ENCODE measurements around the gene PCED1A.

Gene PCED1A

GRCh38 chr20:2866236-2866635 is 25.8 kb upstream of the PCED1A start:
- DNase-seq (ENCODE audit: low read depth in 1 of 2, low spot score in 1 of 2): no peak

- no peak for DNase-seq (ENCODE audit: low read depth in 1 of 2, low spot score in 1 of 2)
Measured at GRCh38 chr20:2865630-2866029, 25.2 kb upstream of the PCED1A start.

GRCh38 chr20:2865101-2865500 is 24.6 kb upstream of the PCED1A start:
- no peak for DNase-seq (ENCODE audit: low read depth in 1 of 2, low spot score in 1 of 2)

GRCh38 chr20:2864626-2865025 is 24.2 kb upstream of the PCED1A start:
- DNase-seq (ENCODE audit: low read depth in 1 of 2, low spot score in 1 of 2): no peak

- no peak for DNase-seq (ENCODE audit: low read depth in 1 of 2, low spot score in 1 of 2)
Measured at GRCh38 chr20:2859330-2860121, 19.1 kb upstream of the PCED1A start.

- no peak for DNase-seq (ENCODE audit: low read depth in 1 of 2, low spot score in 1 of 2)
Measured at GRCh38 chr20:2858591-2858990, 18.1 kb upstream of the PCED1A start.

- no peak for DNase-seq (ENCODE audit: low read depth in 1 of 2, low spot score in 1 of 2)
Measured at GRCh38 chr20:2851086-2851485, 10.6 kb upstream of the PCED1A start.

- DNase-seq (ENCODE audit: low read depth in 1 of 2, low spot score in 1 of 2): no peak
Measured at GRCh38 chr20:2849529-2849928, 9.1 kb upstream of the PCED1A start.

GRCh38 chr20:2847802-2848201 is 7.3 kb upstream of the PCED1A start:
- no peak for DNase-seq (ENCODE audit: low read depth in 1 of 2, low spot score in 1 of 2)

- no peak for DNase-seq (ENCODE audit: low read depth in 1 of 2, low spot score in 1 of 2)
Measured at GRCh38 chr20:2846698-2847097, 6.2 kb upstream of the PCED1A start.

- no peak for DNase-seq (ENCODE audit: low read depth in 1 of 2, low spot score in 1 of 2)
Measured at GRCh38 chr20:2845607-2846006, 5.2 kb upstream of the PCED1A start.

GRCh38 chr20:2840967-2841531 is 594 bp upstream of the PCED1A start:
- no peak for DNase-seq (ENCODE audit: low read depth in 1 of 2, low spot score in 1 of 2)

GRCh38 chr20:2839732-2840137 is 720 bp downstream of the PCED1A start:
- DNase-seq (ENCODE audit: low read depth in 1 of 2, low spot score in 1 of 2): no peak

GRCh38 chr20:2838847-2839671 is 1.4 kb downstream of the PCED1A start:
- DNase-seq (ENCODE audit: low read depth in 1 of 2, low spot score in 1 of 2): no peak

- DNase-seq (ENCODE audit: low read depth in 1 of 2, low spot score in 1 of 2): no peak
Measured at GRCh38 chr20:2838170-2838797, 2.2 kb downstream of the PCED1A start.

- no peak for DNase-seq (ENCODE audit: low read depth in 1 of 2, low spot score in 1 of 2)
Measured at GRCh38 chr20:2837221-2837960, 3.1 kb downstream of the PCED1A start.

- DNase-seq (ENCODE audit: low read depth in 1 of 2, low spot score in 1 of 2): no peak
Measured at GRCh38 chr20:2836035-2836434, 4.4 kb downstream of the PCED1A start.

GRCh38 chr20:2835331-2835796 is 5.1 kb downstream of the PCED1A start:
- DNase-seq (ENCODE audit: low read depth in 1 of 2, low spot score in 1 of 2): no peak

GRCh38 chr20:2834401-2835110 is 5.9 kb downstream of the PCED1A start:
- DNase-seq (ENCODE audit: low read depth in 1 of 2, low spot score in 1 of 2): no peak

GRCh38 chr20:2833761-2834160 is 6.7 kb downstream of the PCED1A start:
- no peak for DNase-seq (ENCODE audit: low read depth in 1 of 2, low spot score in 1 of 2)

Data from activated T-helper 1 cell treated with anti-CD3 and anti-CD28 coated beads, Interleukin-2, amount 50 U/mL, for 16 hours (primary cell).